ENCODE results near the gene APOD.

Gene APOD

DNA sequence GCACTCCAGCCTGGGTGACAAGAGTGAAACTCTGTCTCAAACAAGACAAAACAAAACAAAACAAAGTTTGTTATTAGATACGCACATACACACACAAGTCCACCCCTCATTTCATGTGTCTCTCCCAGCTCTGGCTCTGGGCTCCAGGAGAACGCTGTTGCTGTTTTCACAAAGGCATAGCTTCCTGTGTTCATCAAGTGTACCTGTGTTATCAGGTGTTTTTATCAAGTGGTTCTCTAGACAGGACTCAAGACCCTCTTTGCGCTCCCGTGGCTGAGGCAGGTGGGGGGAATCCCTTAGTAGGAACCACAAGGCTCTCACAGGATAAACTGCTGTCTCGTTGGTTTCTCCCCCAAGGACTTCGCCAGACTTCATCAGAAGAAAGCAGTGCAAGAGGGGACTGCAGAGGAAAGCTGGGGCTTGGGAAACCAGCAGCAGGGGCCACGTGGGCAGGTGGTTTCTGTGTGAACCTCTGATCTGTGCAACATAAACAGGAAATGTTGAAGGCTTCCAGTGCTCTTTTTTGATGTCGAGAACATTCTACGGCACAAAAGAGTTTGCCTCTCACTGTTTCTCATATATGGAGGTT is 33.7 kb downstream of the APOD start:
- no peak for TF ChIP-seq CTCF (IDR thresholded peaks at IDR 0.05)

- TF ChIP-seq CTCF (IDR thresholded peaks at IDR 0.05): no peak
Observed at GRCh38 chr3:195548987-195549386, 34.8 kb downstream of the APOD start.

- TF ChIP-seq CTCF (IDR thresholded peaks at IDR 0.05): no peak
Observed at GRCh38 chr3:195548501-195548900, 35.2 kb downstream of the APOD start.

GRCh38 chr3:195548006-195548405 is 35.7 kb downstream of the APOD start:
- TF ChIP-seq CTCF (IDR thresholded peaks at IDR 0.05): no peak

DNA sequence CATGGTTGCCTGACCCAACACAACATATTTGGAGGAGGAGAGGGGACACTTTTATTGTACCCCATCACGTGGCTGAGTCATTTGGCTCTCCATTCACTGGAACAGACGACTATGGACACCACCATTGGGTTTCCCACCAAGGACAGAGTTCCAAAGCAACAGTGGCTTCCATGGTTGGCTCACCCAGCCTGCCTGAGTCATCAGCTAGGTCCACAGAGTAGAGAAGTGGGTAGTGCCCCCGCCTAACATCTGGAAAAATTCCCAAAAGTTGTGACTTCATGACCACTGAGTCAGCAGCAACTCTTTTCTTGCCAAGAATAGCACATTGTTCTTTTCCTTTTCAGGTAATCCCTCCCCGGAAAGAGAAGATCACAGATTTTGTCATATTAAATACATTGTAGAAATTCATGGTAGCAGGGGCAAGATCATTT is 37.6 kb downstream of the APOD start:
- TF ChIP-seq CTCF (IDR thresholded peaks at IDR 0.05): no peak

DNA sequence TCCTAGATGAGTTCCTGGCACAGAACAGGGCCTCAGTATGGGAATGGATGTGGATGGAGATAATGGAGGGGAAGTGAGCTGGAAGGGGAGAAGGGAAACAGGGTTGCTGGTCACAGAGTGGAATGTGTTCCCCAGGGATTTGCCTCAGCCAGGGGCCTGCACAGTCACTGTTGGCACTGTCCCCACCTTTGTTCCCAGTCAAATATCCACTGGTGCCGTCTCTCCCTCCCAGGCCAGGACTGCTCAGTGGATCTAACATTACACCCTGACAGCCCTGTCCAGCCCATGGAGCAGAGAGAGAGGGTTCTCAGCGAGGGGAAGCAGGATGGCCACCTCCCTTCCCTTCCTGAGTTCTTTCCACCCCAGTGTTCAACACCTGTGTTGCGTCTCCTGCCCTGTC is 39.1 kb downstream of the APOD start:
- TF ChIP-seq CTCF (IDR thresholded peaks at IDR 0.05): no peak

- no peak for TF ChIP-seq CTCF (IDR thresholded peaks at IDR 0.05)
Observed at GRCh38 chr3:195544230-195544536, 39.6 kb downstream of the APOD start.
